Eye (tissue), 1 donor: ENCODE measurements around the gene C1orf53.
"Not testable (repeated sequence)": the region's sequence is repeated elsewhere in the genome, so short reads cannot be mapped to it uniquely, and the experiment has no call there.

Experiments
- DNase-seq: peaks from one replicate; pipeline ENCODE4 v3.0.0-alpha.2; 2015

Gene C1orf53

DNA sequence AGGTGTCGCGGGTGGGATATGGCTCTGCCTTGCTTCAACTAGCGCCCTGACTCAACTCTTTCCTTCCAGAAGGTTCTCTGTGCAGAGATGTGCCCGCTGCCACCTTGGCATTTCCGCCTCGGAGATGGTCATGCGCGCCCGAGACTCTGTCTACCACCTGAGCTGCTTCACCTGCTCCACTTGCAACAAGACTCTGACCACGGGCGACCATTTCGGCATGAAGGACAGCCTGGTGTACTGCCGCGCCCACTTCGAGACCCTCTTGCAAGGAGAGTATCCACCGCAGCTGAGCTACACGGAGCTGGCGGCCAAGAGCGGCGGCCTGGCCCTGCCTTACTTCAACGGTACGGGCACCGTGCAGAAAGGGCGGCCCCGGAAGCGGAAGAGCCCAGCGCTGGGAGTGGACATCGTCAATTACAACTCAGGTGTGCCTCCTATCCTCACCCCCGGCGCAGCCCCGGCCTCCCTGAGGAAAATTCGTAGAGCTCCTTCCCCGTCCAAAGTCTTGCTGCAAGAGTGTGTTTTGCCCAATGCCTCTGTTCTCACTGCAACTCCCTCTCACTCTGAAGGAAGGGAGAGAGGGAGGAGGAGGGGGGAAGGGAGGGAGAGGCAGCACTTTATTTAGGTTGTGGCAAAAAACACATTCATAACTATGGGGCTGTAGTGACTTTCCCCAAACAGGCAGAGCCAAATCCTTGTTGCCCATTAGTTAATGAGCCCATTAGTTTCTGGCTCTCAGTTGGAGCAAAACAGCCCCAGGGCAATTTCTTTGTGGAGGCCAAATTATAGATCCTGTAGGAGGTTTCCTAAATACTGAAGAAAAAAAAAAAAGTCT, 19.0 kb downstream of the C1orf53 start:
- DNase-seq, result peak; percentile 66

DNA sequence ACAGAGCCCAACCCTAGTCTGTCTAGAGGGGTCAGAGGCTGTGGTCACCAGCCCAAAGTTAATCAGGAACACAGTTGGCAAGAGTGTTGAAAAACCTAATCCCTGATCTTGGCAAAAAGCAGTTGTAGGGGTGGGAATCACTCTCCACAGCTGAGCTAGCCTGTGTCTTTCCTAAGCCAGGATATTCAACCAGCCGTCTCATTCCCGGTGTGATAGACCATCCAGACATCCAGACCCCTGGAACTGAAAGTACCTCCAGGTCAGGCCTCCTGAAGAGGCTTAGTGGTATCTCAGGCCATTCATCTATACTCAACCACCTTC, 19.6 kb downstream of the C1orf53 start:
- DNase-seq, result peak; percentile 45

DNA sequence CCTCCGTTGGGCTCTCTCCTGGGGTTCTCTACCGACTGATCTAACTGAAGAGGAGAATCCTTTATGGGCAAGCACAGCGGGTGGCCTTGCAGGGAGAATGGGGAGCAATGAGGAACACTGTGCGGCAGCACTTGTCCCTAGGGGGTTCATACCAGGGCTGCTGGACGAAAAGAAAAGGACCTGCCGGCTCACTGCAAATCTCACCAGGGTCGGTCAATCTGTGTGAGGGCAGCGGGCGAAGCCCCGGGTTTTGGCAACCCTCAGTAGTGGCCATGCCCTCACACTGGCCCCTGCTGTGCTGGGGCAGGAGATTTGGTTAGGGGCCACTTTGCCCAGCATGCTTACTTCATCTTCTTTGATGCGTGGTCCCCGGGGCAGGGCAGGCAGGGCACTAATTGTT, 20.6 kb downstream of the C1orf53 start:
- peak; percentile 77 for DNase-seq

DNA sequence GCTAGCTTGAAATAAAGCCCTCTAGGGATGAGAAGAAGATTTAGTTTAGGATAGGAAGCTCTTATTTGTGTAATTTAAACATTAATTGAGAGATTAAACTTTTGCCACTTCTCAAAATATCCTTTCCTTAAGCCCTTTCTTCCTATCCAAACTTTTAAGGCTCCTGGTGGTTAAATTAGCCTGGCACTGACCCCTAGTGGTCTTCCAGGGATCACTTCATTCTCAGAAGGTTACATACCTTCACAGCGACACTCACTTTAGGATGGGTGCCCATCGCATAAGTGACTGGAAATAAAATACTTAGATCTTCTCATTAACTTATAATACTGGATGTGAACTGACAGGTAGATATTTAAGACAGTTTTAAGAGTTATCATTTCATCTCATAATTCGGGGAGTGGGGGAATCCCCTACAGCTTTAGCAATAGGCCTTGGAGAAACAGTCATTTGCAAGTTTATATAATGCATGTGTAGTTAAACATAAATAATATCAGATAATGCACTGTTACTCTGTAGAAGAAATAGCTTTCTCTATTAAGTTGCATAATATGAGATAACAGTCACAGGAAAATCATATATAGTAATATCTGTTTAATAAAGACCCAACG, 22.2 kb downstream of the C1orf53 start:
- peak; percentile 78 for DNase-seq

DNA sequence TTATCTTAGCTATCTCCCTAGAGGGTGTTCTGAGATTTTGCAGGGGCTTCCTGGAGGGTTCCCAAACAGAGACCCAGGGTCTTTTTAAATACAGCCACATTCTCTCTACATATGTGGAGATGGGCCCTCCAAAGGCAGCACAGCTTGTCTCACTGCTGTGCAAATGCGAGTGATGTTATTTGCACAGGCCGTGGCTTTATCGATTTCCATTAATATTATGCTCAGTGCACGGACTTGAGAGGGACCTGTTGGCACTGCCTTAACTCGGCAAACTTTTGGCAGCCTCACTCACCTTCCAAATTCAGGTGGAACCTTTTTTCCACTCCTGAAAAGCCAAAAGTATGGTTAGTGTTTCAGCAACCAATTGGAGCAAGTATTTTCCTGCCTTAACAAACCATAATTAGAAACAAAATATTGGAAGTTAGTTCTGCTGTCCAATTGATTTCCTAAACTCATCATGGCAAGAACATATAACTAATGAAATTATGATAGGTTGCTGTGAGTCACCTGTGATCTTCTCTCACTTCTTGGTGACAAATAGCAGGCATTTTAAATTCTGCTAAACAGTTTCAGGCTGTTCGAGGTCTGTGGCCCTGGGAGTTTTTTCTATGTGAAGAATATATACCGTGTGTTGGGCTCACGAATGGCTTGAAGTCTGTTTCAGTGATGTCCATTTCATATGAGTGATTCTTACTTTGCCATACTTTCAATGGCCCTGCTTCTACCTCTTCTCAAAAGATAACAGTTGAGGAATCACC, 25.7 kb downstream of the C1orf53 start:
- DNase-seq, result no peak

DNA sequence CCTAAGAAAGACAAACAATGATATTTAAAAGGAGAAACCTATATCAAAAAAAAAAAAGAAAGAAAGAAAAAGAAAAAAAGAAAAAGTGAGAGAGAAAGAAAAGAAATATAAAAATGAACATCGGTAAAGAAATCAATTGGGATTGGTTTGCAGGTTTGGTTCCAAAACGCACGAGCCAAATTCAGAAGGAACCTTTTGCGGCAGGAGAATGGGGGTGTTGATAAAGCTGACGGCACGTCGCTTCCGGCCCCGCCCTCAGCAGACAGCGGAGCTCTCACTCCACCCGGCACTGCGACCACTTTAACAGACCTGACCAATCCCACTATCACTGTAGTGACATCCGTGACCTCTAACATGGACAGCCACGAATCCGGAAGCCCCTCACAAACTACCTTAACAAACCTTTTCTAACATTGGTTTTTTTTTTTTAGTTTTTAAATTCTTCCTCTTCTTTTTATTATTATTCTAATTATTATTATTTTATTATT, 26.5 kb downstream of the C1orf53 start:
- no peak for DNase-seq

DNA sequence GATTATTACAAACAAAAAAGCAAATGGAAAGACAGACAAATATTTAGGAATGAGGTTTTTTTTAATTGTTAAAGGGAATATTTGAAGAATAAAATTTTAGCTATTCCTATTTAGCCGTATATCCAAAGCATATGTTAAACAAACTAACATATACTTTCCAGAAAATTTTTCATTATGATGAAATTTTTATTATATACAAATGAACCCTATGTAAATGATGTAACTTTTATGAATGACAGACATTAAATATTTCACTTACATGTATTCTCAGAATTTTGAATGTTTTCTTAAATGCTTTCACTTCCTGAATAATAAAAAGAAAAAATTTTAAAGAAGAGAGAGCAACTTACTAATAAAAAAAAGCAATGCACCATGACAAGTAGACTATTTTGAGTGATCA, 30.6 kb downstream of the C1orf53 start:
- DNase-seq, result no peak

DNA sequence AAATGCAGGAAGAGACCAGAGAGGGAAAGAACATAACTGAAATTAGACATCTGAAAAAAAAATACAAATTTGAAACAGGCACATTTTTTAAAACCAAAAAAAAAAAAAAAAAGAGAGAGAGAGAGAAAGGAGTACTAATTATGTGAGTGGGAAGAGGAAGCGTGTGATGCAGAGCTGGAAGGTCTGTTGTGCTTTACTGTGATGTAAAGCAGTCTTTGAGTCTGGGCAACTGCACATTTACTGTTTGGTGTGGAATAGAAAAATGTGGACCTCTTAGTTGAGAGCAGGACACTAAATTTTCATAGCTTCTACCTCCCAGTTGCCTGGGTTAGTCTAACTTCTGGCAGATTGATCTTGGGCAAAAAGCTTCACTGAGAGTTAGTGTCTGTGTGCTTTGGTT, 31.2 kb downstream of the C1orf53 start:
- no peak for DNase-seq

DNA sequence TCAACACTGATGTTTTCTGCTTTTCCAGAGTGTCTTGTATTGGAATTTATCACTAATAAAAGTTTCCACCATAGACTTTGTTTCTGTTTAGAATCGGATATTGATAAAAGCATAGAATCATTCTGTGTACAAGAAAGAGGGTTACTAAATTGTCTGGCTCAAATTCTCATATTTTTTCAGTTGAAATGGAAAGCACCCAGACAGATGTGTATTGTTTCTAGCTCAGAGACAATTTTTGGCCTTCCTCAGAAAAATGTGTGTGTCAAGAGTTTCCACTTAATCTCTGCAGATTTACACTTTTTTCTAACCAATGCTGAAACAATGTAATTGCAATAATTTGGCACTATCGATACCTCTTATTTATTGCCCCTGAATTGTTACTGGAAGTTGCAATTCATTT, 35.0 kb downstream of the C1orf53 start:
- no peak for DNase-seq

DNA sequence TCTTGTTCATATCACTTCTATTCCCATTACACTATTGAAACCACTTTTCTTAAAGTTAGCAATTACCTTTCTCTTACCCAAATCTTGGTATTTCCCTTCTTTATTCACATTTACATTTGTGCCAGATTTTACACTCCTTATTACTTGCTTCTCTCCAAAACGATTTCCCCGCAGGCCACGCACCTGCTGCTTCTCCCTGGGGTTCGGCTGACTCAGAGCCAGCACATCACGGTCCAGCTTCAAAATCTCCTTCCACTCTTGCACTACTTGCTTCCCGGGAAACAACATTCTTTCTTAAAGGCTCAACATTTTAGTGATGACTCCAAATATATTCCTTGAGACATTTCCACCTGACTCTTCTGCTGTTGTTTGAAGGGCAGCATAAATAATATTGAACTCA, 35.5 kb downstream of the C1orf53 start:
- no peak for DNase-seq

DNA sequence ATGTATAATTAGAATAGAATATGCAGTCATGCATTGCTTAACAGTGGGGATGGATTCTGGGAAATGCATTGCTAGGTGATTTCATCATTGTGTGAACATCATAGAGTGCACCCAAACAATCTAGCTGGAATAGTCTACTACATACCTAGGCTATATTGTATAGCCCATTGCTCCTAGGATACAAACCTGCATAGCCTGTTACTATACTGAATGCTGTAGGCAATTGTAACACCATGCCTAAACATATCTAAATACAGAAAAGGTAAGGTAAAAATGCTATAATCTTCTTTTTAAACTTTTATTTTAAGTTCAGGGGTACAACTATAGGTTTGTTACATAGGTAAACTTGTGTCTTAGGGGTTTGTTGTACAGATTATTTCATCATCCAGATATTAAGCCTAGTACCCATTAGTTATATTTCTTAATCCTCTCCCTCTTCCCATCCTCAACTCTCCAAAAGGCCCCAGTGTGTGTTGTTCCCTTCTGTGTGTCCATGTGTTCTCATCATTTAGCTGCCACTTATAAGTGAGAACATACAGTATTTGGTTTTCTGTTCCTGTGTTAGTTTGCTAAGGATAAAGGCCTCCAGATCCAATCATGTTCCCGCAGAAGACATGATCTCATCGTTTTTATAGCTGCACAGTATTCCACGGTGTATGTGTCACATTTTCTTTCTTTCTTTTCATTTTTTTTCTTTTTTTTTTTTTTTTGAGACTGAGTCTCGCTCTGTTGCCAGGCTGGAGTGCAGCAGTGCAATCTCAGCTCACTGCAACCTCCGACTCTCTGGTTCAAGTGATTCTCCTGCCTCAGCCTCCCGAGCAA, 36.9 kb downstream of the C1orf53 start:
- DNase-seq, result not testable (repeated sequence)

DNA sequence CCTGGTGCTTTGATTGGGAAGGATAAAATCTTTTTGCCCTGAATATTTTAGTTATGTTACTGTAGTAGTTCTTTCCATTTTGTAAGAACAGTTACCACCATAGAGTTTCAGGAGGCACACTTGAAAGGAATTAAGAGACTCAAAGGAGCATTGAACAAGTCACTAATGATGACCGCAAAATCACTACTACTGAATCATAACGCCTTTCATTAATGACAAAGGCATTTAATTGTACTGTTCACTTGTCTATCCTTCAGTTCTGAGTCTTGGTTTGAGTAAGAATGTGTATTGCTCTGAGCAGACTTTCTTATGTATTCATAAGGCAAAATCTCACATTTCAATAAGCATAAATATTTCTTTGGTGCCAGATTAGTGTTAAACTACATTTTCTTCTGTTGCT, 39.6 kb downstream of the C1orf53 start:
- DNase-seq, result no peak

DNA sequence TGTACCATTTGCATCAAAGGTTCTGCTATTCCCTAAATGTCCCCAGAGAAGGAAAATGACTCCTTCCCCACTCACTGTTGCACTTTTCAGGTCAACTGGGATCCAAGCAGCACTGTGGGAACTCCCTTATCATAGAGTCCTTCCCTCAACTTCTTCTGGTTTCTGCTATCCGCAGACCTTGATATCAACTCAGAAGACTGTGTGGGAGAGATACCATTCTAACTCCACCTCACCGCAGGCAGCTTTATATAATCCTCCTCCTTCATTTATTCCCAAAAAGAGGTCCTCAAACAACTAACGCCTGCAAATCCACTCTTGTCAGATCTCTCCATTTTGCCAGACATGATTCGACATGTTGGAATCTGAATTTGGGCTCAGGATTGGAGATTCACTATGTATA, 42.1 kb downstream of the C1orf53 start:
- no peak for DNase-seq

DNA sequence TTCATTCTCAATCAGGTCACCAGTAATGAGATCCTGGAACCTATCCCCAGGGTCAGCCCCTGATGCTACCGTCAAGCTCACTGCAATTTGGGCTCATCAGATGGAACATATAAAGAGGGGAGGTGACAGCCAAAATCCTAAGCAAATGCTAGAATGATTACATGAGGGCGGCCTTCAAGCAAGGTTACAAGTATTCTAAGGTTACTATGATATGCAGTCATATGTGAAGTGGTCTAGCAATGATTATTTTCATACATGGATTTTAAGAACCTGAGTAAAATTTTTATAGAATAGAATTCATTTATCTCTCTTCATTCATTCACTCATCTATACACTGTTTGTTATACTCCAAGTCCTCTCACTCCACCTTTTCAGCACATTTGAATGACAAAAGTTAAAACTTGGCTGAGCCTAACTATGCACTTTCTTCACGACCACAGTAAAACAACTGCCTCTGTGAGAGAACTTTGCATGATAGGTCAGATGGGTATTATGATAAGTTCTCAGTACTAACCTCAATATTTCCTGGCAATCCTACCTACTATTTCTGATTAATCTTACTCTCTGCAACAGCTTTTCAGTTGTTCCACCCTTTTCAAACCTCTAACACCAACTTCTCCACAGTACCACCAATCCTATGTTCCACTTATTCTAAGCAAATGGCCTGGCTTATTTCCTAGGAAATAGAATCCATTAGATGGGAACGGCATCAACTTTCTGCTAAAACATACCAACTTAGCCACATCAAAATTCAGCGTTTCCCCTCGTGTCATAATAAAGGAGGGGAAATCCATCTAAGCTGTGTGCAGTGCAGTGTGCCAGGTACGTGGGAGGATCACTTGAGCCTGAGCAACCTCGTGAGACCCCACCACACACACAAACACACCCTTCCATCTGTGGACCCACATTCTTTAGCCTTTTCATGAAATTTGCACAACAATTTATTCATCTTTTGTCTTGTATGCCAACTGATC, 46.8 kb downstream of the C1orf53 start:
- no peak for DNase-seq

DNA sequence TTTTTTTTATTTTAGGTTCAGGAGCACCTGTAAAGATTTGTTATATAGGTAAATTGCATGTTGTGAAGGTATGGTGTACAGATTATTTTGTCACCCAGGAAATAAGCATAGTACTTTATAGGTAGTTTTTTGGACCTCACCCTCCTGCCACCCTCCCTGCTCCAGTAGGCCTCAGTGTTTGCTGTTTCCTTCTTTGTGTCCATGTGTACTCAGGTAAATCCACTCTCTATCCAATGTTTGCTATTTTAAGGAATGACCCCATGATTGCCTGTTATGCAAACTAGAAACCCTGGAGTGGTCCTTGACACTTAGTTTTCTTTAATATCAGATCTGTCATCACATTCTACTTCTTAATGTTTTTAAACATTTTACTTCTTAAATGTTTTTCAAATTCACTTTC, 48.7 kb downstream of the C1orf53 start:
- no peak for DNase-seq

DNA sequence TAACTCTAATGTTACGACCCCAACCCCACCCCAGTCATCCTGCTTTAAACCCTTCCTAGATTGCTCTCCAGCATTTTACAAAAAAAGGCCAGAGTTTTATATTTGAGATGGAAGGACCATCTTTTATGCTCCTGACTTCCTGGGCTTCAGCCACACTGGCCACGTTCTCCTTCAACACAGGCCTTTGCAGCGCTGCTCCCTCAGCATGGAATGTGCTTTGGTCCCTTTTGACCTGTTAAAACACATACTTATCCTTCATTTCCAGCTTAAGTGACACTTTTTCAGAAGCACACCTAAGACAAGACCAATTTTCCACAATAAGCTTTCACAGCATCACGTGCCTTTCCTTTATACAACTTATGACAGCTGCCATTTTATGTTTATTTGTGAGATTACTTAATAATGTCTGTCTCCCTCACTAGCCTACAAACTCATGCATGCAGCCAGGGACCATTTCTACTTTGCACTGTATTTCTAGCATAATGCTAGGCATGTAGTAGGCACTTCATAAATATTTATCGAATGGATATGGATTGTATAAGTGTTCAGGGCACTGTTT, 49.3 kb downstream of the C1orf53 start:
- DNase-seq, result no peak

DNA sequence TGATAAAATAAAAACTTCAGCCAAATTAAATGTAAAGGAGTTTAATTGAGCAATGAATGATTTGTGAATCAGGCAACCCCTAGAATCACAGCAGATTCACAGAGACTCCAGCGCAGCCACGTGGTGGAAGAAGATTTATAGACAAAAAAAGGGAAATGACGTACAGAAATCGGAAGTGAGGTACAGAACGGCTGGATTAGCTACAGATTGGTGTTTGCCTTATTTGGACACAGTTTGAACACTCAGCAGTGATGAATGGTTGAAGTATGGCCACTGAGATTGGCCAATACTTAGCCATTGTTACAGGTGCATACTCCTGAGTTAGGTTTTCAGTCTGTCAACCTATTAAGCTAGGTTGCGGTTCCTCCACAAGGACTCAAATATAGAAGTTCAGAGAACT, 51.0 kb downstream of the C1orf53 start:
- not testable (repeated sequence) for DNase-seq

DNA sequence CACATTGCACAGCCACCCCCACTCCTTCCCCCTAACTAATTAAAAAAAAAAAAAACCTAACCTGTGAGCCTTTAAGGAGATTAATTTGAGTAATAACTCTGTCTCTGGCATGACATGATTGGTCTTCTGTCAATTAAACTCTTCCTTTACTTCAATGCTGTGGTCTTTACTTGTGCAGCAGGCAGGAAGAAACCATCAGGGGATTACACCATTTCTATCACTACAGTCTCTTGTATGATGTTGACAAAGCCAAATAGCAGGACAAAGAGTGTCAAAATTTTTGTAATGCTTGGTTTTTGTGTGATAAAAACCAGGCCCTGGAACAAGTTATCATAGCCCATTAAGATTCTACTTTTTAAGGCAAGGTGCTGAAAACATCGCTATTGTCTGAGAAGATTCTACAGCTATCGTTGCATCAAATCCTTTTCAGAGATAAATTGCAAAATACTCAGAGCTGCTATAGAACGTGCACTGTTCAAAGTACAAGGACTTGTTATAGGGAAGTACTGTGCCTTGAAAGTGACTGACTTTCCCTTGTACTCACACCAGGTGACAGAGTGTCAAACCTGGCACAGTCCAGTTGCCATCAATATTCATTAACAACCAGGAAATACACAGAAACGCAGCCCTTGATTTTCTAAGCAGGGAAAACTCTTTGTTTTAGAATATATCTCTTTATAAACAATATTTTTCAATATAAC, 52.4 kb downstream of the C1orf53 start:
- no peak for DNase-seq

DNA sequence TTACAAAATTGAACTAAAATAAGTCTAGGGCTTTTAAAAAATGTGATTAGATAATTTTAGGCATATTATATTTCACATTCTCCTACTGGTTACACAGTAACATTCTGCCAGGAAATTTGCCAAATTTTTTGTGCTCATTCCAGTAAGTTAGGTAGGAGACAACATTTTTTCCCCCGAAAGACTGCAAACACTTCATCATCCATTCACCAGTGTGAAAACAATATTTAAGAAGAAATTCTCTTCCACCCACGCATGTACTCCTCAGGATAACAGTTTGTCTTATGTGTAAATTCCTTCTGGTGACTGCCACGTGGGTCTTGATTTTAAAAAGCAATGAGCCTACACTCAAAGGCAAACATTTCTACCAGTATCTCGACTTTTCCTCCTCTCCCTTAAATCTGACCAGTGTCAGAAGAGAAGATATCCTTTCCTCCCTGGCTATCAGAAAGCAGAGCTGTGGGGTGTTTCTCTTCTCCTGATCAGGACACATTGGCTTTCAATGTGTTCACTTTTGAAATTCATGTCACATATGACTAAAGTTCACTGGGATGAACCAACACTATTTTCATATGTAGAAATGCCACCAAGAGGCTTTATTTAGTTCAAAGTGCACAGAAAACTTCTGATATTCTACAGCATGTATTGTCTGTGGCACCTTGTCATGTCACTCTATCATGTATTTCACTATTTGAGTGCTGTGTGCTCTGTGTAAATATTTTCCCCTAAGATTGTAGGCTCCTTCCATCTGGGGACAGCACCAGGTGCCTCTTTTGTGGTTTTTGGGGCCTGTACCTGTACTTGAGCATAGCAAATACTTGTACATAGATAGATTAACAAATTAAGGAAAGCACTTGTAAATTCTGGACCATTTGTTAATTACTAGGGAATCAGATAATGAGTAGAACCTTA, 53.3 kb downstream of the C1orf53 start:
- no peak for DNase-seq
